ENCODE data around the gene GTF2IRD2.
"Not testable (repeated sequence)": the region's sequence is repeated elsewhere in the genome, so short reads cannot be mapped to it uniquely, and the experiment has no call there.

Gene GTF2IRD2

DNA sequence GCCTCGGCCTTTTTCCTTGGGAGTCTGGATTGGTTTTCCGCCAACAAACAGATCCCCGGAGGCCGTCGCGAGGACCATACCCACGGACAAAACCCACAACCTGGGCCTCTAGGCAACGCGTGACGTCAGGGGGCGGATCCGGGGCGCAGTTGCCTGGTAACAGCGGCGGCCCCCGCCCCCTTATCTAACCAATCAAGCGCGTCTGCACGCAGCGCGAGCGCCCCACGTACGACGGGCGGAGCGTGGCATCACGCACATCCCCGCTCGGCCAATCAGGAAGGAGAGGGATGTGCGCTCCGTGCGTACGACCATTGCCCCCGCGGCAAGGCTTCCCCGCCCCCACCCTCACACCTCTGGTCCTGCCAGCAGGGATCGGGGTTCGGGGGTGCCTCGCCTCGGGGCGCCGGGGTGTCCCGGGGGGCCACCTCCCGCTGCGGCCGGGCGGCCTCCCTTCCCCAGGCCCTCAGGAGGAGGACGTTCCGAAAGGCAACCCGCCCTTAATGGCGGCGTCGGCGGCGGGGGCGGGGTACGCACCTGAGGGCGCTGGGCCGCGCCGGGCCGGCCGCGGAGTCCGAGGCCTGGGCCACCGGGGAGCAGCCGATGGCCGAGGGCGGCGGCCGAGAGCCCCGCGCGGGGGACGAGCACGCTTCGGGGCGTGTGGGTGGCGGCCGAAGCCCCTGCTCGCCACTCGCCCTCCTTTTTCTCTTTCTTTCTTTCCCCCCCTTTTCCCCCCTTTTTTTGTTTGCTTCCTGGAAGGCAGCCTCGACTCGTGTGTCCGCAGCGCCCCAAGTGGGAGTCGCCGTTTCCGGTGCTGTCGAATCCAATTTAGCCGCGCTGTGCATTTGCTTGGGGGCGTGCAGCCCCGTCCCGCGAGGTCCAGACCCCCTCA is at the start of gene GTF2IRD2:
Gene GTF2IRD2, minus strand, starts transcription at position 773 of the 889 bp plus-strand sequence. CDS start 15,227 bp downstream, outside the sequence.
- not testable (repeated sequence) for DNase-seq

DNA sequence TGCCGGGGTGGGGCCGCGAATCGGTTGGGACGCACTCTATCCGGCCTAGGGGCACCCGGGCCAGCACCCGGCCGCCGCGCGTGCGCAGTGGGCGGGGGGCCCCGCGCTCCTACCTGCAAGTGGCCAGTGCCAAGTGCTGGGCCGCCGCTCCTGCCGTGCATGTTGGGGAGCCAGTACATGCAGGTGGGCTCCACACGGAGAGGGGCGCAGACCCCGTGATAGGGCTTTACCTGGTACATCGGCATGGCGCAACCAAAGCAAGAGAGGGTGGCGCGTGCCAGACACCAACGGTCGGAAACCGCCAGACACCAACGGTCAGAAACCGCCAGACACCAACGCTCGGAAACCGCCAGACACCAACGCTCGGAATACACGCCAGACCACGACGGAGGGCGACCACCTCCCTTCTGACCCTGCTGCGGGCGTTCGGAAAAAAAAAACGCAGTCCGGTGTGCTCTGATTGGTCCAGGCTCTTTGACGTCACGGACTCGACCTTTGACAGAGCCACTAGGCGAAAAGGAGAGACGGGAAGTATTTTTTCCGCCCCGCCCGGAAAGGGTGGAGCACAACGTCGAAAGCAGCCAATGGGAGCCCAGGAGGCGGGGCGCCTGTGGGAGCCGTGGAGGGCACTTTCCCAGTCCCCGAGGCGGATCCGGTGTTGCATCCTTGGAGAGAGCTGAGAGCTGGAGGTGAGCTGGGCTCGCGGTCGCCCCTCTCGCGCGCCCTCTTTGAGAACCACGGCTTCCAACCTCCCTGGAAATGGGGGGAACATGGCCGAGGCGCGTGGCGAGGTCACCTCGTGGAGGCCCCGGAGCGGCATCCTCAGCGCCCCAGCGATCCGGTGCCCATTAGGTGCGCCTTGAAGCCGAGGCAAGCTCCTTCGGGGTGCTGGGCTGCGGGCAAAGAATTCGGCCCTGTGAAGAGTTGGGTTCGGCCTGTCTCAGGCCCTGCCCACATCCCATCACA is 39.0 kb upstream of the GTF2IRD2 start:
- peak; percentile 2 for DNase-seq

DNA sequence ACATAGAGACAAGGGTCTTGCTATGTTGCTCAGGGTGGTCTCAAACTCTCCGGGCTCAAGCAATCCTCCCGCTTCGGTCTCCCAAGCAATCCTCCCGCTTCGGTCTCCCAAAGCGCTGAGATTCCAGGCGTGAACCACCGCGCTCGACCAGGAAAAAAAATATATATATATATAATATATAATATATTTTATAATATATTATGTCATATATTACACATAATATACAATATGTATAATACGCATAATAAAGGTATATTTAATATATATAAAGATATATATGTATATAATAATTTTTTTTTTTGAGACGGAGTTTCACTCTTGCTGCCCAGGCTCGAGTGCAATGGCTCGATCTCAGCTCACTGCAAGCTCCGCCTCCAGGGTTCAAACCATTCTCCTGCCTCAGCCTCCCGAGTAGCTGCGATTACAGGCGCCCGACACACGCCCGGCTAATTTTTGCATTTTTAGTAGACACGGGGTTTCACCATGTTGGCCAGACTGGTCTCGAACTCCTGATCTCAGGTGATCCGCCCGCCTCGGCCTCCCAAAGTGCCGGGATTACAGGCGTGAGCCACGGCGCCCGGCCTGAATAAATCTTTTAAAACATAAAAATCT is 38.2 kb upstream of the GTF2IRD2 start:
- DNase-seq = not testable (repeated sequence)

GRCh38 chr7:74885295-74885694 is 33.9 kb upstream of the GTF2IRD2 start:
- not testable (repeated sequence) for DNase-seq

DNA sequence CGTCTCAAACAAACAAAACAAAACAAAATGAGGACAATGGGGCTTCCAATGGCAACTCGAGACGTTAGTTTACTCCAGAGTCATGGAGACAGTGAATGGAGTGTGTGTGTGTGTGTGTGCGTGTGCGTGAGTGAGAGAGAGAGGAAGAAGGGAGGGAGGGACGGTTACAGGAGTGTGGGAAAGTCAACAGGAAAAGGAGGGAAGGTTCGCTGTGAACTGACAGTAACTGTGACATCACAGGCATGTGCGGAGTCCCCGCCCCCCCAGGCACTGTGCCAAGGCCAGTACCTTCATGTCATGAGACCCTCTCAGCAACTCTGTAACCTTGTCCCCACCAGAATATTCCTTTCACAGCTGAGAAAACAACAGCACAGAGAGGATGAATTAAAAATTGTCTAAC is 30.7 kb upstream of the GTF2IRD2 start:
- not testable (repeated sequence) for DNase-seq

- not testable (repeated sequence) for DNase-seq
These were observed 23.5 kb upstream of the GTF2IRD2 start for GRCh38 chr7:74874748-74875512.

- DNase-seq = not testable (repeated sequence)
These were observed 22.8 kb upstream of the GTF2IRD2 start for GRCh38 chr7:74874104-74874747.

- DNase-seq = not testable (repeated sequence)
These were observed 21.1 kb upstream of the GTF2IRD2 start for GRCh38 chr7:74872542-74872941.

DNA sequence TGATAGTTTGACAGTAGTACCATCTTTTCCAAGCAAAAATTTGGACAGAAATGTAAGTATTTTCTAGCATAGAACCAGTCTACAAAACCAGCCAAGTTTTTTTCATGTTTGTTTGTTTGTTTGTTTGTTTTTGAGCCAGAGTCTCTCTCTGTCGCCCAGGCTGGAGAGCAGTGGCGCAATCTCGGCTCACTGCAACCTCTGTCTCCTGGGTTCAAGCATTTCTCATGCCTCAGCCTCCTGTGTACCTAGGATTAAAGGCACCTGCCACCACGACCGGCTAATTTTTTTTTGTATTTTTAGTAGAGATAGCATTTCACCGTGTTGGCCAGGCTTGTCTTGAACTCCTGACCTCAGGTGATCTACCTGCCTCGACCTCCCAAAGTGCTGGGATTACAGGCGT is 14.4 kb upstream of the GTF2IRD2 start:
- DNase-seq = not testable (repeated sequence)

- DNase-seq = not testable (repeated sequence)
These were observed 1.6 kb downstream of the GTF2IRD2 start for GRCh38 chr7:74849853-74850252.

DNA sequence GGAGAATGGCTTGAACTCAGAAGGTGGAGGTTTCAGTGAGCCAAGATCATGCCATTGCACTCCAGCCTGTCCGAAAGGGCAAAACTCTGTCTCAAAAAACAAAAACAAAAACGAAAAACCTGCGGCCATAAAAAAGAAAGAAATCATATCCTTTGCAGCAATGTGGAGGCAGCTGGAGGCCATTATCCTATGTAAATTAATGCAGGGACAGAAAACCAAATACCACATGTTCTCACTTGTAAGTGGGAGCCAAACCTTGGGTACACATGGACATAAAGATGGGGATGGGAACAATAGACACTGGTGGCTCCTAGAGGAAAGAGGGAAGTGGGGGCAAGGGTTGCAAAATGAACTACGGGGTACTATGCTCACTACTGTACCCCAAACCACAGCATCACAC is 21.0 kb downstream of the GTF2IRD2 start:
- DNase-seq = not testable (repeated sequence)

DNA sequence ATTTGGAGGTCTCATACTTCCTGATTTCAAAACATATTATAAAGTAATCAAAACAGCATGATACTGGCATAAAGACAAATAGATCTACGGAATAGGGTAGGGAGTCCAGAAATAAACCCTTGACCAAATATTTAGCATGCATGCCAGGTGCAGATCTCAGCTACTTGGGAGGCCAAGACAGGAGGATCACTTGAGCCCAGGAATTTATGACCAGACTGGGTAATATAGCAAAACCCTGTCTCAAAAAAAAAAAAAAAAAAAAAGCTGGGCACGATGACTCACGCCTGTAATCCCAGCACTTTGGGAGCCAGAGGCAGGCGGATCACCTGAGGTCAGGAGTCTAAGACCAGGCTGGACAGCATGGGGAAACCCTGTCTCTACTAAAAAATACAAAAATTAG is 21.4 kb downstream of the GTF2IRD2 start:
- not testable (repeated sequence) for DNase-seq

DNA sequence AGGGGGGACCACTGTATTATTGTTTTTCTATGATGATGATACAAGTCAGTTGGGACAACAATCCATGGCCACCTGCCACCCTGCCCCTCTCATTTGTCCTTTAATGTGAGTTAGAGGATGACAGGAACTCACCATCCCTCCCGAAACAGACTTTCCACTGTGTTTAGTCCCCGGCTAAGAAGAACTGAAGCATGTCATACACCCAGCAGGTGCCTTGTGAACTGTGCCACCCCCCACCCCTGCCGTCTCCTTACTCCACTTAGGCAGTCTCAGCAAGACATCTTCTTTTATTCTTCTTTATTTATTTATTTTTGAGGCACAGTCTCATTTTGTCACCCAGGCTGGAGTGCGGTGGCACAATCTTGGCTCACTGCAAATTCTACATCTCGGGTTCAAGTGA is 30.1 kb downstream of the GTF2IRD2 start:
- not testable (repeated sequence) for DNase-seq

- DNase-seq = not testable (repeated sequence)
These were observed 31.1 kb downstream of the GTF2IRD2 start for GRCh38 chr7:74820146-74820805.

- DNase-seq = not testable (repeated sequence)
These were observed 35.5 kb downstream of the GTF2IRD2 start for GRCh38 chr7:74815882-74816281.

GRCh38 chr7:74798644-74799043 is 52.8 kb downstream of the GTF2IRD2 start:
- not testable (repeated sequence) for DNase-seq

DNA sequence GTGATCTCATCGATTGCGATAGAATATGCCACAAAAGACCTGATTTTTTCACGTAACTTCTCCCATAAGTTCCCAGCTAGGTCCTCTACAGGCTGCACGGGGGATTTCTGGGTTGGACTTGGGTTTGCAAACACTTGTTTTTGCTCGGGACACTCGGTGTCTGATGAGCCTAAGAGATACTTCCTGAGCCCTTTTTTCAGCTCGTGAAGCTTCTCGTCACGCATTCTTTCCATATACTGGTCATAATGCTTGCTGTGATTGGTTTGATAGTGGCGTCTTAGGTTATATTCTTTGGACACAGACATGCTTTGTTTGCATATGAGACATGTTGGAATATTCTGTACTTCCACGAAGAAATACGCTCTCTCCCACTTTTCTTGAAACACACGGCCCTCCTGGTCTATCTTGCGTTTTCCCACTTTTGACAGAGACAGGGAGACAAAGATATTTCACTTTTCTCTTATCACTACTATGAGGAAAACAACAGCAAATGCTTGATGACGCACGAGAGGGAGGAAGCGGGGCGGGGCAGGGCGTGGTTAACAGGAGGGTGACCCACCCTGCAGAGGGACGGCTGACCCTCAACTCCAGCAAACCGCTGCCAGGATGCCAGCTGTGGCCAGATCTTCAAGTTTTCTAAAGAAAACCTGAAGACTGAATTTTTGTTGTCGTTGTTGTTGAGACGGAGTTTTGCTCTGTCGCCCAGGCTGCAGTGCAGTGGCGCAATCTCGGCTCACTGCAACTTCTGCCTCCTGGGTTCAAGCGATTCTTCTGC is 53.4 kb downstream of the GTF2IRD2 start:
- not testable (repeated sequence) for DNase-seq

DNA sequence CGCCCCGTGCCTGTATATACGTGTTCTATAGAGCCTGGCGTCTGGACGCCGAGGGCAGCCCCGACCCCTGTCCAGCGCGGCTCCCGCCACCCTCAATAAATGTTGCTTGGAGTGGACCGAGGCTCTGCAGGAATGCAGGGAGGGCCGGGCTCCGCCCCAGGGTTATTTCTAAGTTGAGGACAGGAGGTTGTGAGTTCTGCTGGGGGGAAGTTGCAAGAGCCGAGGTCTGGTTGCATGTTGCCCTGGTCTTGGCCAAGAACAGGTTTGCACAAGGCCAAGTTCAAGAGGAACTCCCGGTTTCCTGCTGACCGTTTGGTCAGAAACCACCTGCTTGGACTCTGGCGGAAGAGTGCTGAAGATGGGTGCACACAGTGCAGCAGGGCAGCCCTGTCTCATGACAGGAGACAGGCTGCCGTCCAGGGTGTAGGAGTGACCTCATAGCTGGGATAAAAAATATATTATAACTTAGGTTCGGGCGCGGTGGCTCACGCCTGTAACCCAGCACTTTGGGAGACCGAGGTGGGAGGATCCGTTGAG is 62.1 kb downstream of the GTF2IRD2 start:
- DNase-seq = not testable (repeated sequence)

DNA sequence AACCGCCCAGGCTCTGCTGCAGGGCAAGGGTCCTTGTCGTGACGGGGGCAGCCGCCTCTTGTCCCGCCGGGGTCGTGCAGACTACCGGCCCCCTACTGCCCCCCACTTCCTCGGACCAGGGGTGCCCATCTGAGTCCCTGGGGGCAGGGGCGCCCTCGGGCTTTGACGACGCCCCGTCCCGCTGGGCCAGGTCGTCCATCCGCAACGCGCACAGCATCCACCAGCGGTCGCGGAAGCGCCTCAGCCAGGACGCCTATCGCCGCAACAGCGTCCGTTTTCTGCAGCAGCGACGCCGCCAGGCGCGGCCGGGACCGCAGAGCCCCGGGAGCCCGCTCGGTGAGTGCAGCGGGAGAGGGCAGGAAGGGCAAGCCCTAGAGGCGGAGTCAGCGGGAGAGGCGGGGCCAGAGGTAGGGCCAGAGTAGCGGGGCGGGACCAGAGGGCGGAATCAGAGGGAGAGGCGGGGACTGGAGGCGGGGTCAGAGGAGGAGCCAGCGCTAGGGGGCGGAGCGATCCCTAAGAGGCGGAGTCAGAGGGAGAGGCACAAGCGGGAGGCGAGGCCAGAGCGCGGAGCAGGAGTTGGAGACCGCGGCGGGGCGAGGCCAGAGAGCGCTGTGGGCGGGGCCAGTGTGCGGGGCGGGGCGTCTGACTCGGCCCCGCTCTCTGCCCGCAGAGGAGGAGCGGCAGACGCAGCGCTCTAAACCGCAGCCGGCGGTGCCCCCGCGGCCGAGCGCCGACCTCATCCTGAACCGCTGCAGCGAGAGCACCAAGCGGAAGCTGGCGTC is 62.8 kb downstream of the GTF2IRD2 start:
- not testable (repeated sequence) for DNase-seq
